HG02642 (cell line): Measurements from ENCODE around the gene CCDC24.
A peak's percentile ranks its signal among the peaks of the same experiment; 100 is the strongest.

ENCODE experiments used
- ATAC-seq: cut with Tn5 transposase; IDR thresholded peaks from one replicate; pipeline ENCODE4 v1.9.1; 2021; ENCODE audit warnings: mild to moderate bottlenecking; ENCODE audit not compliant: unreplicated experiment, poor library complexity

The CCDC24 gene

GRCh38 chr1:43979528-43980254 lies 11.7 kb upstream of the CCDC24 start:
- no peak for ATAC-seq

DNA sequence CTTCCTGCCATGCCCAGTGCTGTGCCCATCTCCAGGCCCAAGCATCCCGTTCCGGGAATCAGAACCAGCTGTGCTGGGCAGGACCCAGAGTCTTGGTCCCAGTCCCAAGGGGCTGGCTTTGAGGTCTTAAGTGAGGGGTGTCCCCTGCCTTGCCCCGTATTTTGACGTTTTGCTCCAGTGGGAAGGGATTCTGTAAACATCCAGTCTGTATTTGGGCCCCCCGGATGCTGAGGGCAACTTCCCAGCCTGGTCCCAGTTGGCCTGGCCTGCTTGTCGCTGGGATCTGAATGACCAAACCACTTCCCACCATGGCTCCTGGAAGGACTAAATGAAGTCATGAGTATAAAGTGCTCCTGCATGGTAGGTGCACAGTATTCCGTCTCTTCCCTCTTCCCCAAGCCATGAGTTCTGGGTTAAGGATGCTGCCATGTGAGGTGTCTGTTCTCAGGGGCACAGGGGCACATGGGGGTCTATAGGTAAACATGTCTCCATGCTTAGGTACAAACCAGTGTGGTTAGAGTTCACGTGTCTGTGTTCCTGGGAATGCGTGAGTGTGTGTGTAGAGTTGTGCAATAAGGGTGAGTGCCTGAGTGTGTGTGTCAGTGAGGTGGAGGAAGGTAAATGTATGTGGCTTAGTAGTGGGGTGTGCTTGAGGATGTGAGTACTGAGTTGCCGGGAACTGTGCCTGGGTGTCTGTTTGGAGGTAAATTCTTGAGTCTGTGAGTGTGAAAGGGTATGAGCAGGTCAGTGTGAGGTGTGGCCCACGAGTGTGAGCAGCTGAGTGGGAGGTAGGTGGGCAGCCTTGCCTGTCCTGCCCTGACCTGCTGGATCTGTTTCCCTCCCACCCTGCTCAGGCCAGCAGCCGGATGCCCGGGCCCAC lies 10.9 kb upstream of the CCDC24 start:
- ATAC-seq: no peak

- no peak for ATAC-seq
Observed at GRCh38 chr1:43981135-43981491, 10.3 kb upstream of the CCDC24 start.

GRCh38 chr1:43981636-43982035 lies 9.8 kb upstream of the CCDC24 start:
- ATAC-seq: no peak

- ATAC-seq: no peak
Observed at GRCh38 chr1:43982241-43982640, 9.2 kb upstream of the CCDC24 start.

DNA sequence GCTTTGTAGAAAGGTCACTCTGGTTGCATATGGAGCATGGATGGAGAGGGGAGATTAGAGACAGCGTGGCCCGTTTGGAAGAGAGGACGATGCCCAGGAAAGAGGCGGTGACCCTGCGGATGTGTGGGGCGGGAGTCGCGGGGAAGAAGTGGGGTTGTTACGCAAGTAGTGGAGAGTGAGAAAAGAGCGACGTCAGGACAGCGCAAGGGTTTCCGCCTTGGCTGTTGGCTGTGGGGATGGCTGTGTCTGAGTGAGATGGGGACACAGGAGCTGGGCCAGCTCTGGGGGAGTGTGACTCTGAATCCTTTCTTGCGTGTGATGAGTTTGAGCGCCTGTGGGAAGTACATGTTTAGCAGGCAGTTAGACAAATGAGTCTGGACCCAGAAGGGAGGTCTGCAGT lies 8.6 kb upstream of the CCDC24 start:
- ATAC-seq: no peak

DNA sequence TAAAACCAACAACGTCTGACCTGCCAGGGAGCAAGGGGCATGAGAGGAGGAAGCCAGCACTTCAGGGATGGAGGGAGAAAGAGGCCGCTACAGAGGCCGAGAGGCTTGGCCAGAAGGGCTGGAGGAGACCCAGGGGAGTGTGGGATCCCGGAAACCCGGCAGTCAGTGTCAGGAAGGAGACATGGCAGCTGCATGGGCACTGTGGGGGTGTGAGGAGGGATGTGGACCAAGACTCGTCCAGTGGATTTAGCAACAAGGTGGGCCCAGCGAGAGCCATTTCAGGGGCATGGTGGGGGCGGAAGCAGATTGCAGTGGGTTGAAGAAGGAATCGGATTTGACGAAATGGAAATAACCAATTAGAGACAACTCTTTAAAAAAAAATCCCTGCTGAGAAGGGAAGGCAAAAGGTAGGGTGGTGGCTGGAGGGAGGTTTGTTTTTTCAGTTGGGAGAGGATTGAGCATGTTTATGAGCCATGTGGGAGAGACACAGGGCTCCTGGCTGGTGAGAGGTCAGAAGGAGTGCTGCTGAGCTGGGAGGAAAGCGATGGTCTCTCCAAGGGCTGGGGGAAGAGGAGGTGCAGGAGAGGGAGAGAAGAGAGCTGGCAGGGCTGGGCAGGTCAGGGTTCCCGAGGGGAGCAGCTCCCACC lies 8.0 kb upstream of the CCDC24 start:
- ATAC-seq: no peak

GRCh38 chr1:43984855-43985254 lies 6.5 kb upstream of the CCDC24 start:
- no peak for ATAC-seq

DNA sequence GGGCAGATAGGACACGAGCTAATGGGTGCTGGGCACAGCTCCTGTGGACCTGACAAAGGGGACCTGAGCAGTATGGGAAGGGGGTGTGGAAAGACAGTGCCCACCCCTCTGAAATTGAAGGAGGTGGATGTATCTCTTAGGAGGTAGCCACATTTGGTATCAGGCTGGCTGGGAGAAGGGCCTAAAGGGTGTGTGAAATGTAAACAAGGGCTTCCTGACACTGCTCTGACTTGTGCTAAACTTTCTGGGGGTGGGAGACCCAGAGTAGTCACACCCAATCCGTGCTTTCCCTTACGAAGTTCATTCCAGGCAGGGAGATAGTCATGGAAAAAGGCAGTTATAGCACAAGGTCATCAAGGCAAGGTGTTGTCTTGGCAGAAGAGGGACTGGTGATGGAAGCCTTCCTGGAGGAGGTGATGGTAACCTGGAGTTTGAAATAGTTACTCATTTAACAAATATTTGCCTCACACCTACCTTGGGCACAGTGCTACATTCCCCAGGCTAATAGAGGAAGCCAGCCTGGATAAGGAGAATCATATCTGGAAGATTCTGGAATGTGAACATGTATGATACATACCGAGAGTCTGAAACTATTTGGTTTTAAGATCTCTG lies 5.3 kb upstream of the CCDC24 start:
- no peak for ATAC-seq

DNA sequence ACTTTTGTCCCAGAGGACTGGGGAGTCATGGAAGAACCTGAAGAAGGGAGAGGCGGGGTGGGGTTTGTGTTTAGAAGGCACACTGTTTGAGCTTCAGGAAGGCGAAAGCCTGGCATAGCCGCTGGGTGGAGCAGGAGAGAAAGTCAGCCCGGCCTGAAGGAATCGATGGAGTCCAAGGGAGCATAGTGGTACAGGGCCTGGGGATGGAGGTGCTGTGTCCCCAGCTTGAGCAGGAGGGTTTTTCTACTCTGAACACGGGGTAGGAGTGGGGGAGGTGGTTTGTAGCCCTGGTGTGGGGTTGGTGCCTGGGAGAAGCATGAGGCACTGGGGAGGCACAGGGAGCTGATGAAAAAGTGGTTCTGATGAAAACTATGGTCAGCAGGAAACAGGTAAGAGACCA lies 4.7 kb upstream of the CCDC24 start:
- no peak for ATAC-seq

DNA sequence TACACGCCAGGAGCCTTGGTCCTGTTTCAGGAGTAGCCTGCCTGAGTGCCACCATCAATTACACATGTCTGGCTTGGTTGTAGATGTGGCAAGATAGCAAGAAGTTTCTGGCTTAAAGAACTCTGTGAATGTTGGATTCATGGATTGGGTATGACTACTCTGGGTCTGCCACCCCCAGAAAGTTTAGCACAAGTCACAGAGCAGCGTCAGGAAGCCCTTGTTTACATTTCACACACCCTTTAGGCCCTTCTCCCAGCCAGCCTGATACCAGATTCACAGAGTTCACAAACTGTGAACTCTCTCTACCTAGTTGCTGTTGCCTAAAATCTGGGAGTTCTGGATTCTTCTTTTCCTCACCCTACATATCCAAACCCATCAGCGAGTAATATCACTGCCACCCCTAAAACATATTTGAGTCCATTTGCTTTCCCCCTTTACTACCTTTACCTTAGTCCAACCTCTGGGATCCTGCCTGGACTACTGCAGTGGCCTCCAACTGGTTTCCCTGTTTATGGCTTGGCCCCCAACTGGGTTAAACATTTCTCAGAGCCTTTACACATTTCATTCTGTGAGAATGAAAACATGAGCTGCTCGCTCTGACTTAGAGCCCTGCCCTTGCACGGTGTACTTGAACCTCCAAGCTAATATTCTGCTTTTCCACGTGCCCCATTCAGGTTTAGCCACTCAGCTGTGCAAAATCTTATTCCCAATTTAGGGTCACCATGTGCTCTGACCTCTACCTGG lies 4.1 kb upstream of the CCDC24 start:
- ATAC-seq: no peak

DNA sequence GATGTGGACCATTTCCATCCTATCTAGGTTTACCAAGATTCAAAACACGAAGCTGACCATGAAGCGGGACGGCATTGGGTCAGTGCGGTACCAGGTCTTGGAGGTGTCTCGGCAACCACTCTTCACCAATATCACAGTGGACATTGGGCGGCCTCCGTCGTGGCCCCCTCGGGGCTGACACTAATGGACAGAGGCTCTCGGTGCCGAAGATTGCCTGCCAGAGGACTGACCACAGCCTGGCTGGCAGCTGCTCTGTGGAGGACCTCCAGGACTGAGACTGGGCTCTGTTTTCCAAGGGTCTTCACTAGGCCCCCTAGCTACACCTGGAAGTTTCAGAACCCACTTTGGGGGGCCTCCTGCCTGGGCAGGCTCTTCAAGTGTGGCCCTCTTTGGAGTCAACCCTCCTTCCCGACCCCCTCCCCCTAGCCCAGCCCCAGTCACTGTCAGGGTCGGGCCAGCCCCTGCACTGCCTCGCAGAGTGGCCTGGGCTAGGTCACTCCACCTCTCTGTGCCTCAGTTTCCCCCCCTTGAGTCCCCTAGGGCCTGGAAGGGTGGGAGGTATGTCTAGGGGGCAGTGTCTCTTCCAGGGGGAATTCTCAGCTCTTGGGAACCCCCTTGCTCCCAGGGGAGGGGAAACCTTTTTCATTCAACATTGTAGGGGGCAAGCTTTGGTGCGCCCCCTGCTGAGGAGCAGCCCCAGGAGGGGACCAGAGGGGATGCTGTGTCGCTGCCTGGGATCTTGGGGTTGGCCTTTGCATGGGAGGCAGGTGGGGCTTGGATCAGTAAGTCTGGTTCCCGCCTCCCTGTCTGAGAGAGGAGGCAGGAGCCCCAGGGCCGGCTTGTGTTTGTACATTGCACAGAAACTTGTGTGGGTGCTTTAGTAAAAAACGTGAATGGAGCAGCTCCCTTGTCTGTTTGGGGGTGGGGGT lies 864 bp upstream of the CCDC24 start:
- ATAC-seq: no peak

- ATAC-seq: peak; percentile 6
Observed at GRCh38 chr1:43991200-43991475, 261 bp upstream of the CCDC24 start.

DNA sequence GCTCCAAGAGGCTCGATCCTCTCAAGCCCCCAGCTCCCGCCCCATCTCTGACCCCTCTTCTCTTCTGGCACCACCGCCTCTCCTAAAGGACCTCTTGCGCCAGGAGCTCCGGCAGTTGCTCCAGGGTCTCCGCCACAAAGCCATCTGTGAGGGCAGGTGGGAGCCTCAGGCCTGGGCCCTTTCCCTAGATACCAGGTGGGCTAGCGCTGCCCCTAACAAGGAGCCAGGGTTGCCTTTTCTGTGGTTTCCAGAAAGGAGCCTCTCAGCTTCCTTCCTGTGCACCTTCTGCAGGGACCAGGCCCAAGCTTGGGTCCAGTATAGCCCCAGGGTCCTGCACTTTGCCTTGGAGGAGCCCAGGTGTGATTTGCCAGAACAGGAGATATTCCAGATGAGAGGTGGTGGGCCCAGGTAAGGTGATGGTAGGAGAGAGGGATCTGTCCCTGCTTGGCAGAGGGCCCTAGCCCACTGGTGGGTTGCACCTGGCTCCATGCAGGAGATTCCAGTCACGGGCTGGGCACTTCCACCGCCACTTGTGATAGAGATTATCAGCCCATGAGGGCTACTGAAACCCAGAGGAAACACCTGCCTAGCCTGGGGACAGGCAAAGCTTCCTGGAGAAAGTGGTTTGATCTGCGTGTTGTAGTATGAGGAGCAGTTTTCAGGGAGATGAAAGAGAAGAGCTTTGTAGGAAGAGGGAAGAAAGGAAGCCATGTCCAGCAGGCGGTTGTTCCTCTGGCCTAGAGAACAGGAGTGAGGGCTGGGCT lies 1.0 kb downstream of the CCDC24 start:
- ATAC-seq: no peak

GRCh38 chr1:43993206-43993914 lies 2.0 kb downstream of the CCDC24 start:
- ATAC-seq: no peak

- no peak for ATAC-seq
Observed at GRCh38 chr1:43994071-43994470, 2.7 kb downstream of the CCDC24 start.

DNA sequence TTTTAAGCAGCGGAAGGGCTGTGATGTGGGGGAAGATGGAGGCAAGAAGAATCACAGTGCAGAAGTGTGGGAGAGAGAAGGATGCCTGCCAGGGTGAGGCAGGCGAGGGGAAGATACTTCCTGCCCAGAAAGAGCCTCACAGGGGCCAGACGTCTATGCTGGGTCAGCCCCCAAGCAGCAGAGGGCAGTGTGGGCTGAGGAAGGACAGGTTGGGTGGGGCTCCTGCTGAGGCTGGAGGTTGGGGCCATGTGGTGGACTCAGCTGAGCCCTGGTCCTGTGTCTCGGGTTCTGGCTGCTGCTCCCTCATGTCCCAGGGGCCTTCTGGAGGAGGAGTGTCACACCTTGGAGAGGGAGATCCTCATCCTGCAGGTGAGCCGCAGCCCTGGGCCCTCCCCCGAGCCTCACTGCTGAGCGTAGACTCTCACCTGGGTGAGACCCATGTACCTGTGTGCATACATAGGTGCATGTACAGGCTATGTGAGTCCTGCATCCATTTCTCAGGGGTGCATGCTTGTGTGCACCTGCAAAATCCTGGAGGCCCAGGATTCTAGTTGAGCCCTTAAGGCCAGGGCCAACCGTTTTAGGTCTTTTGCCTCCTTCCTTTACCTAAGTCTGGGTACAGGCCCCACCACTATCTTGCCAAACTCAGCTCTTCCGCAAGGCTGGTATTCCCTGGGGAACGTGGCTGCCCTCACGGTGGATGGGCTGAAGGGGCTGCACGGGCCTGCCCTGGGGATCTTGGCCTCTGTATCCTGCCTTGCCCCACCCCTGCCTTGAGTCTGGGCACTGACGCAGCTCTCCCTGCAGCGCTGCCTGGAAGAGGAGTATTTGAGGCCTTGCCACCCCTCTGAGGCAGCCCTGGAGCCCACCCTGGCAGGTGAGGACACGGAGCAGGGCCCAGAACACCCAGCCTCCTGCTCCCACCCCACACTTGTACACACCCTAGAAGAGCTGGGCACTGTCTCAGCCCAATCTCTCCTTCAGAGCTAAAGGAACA lies 3.7 kb downstream of the CCDC24 start:
- no peak for ATAC-seq
